Left colon (tissue), 2 donors: ENCODE results near the gene NBEAL2. TPM values are rescaled to one million over a fixed set of nuclear protein-coding genes. Genes with fewer than 3 reads are reported as not detected.
A peak's percentile ranks its signal among the peaks of the same experiment; 100 is the strongest.
"Not testable (repeated sequence)": the region's sequence is repeated elsewhere in the genome, so short reads cannot be mapped to it uniquely, and the experiment has no call there.

Experiments used
- ATAC-seq: fragments of 200-7000 bp; cut with Tn5 transposase; one replicate; pipeline ENCODE4 v1.9.1; 2020; ENCODE audit warnings: mild to moderate bottlenecking, moderate library complexity
- DNase-seq, 2 donors: peaks; one replicate each; pipeline ENCODE4 v3.0.0-alpha.2; 2020
- intact Hi-C, 2 donors: fragments of 100-400 bp; cut with DNase I in 1 of 2; cut with micrococcal nuclease in 1 of 2; formaldehyde crosslinking; loops; one replicate each; pipeline versions ENCODE4 v1.11.2 to v1.14.0; 2022; cut with DNase I, micrococcal nuclease
- total RNA-seq, 2 donors: library from RNA; stranded (reverse); fragmentation: NEBNext Ultra II Directional; extraction: Animal tissue kit (Norgen Biotek cat#: 25700); gene quantifications; one replicate each; pipeline ENCODE4 v1.2.1, GENCODE V29; 2021
- donor health status: DM: no; HTN: no; CAD: no.
- donor health status: DM: yes; HTN: yes; CAD: no.

NBEAL2 gene
- total RNA-seq, 2 donors from 2014 or later, result 51.4 to 98.1 TPM

- intact Hi-C loops, result no loop called here
- ATAC-seq (no peak), DNase-seq (no peak)
These were observed 20.3 kb upstream of the NBEAL2 start for GRCh38 chr3:46959161-46959511.

GRCh38 chr3:46960081-46960701 is 19.3 kb upstream of the NBEAL2 start:
- DNase-seq (no peak), ATAC-seq (peak; percentile 9)
- intact Hi-C loops, result no loop called here

GRCh38 chr3:46960835-46961234 is 18.6 kb upstream of the NBEAL2 start:
- intact Hi-C loops, result no loop called here
- ATAC-seq, result no peak
- DNase-seq, result no peak

- intact Hi-C loops, result no loop called here
- no peak for DNase-seq
- no peak for ATAC-seq
These were observed 17.0 kb upstream of the NBEAL2 start for GRCh38 chr3:46962427-46962826.

- ATAC-seq (no peak), DNase-seq (no peak)
- intact Hi-C loops, result no loop called here
These were observed 16.5 kb upstream of the NBEAL2 start for GRCh38 chr3:46962990-46963389.

- ATAC-seq, intact Hi-C loops, DNase-seq: not testable (repeated sequence)
These were observed 15.4 kb upstream of the NBEAL2 start for GRCh38 chr3:46964038-46964590.

- intact Hi-C loops, result no loop called here
- DNase-seq (no peak), ATAC-seq (no peak)
These were observed 14.3 kb upstream of the NBEAL2 start for GRCh38 chr3:46965151-46965550.

GRCh38 chr3:46966811-46967210 is 12.7 kb upstream of the NBEAL2 start:
- no peak for DNase-seq

GRCh38 chr3:46968783-46969428 is 10.6 kb upstream of the NBEAL2 start:
- DNase-seq (no peak), ATAC-seq (peak; percentile 35)
- intact Hi-C loops, result no loop called here

More at GRCh38 chr3:46966811-46967210, 12.7 kb upstream of the NBEAL2 start:
- intact Hi-C loops, result no loop called here
- no peak for ATAC-seq

GRCh38 chr3:46970391-46971091 is 8.9 kb upstream of the NBEAL2 start:
- intact Hi-C loops, result no loop called here
- ATAC-seq (peak; percentile 80), DNase-seq (no peak)

GRCh38 chr3:46971151-46971550 is 8.3 kb upstream of the NBEAL2 start:
- peak; percentile 3 for ATAC-seq
- intact Hi-C loops, result no loop called here
- no peak for DNase-seq

GRCh38 chr3:46971742-46972141 is 7.7 kb upstream of the NBEAL2 start:
- no peak for ATAC-seq

GRCh38 chr3:46972396-46972795 is 7.1 kb upstream of the NBEAL2 start:
- no peak for ATAC-seq
- intact Hi-C loops, result no loop called here

More at GRCh38 chr3:46971742-46972141, 7.7 kb upstream of the NBEAL2 start:
- no peak for DNase-seq
- intact Hi-C loops, result no loop called here

GRCh38 chr3:46974421-46975171 is 4.9 kb upstream of the NBEAL2 start:
- ATAC-seq, result no peak
- intact Hi-C loops, result no loop called here
- DNase-seq, result no peak

More at GRCh38 chr3:46972396-46972795, 7.1 kb upstream of the NBEAL2 start:
- DNase-seq, result no peak

GRCh38 chr3:46976326-46977190 is 2.9 kb upstream of the NBEAL2 start, which contains the start of gene CCDC12:
Gene CCDC12, minus strand, starts transcription at chr3:46976745. Its CDS starts 13 bp downstream, at chr3:46976732.
- ATAC-seq, result peak; percentile 71
- peak; percentile 93 to 97 for DNase-seq
- intact Hi-C loops, result no loop called here

- intact Hi-C loops, result no loop called here
- ATAC-seq (no peak), DNase-seq (no peak)
These were observed 1.7 kb upstream of the NBEAL2 start for GRCh38 chr3:46977811-46978195.

GRCh38 chr3:46978381-46978780 is 1.1 kb upstream of the NBEAL2 start:
- no peak for ATAC-seq
- intact Hi-C loops, result no loop called here
- no peak for DNase-seq

GRCh38 chr3:46979958-46980497 is 562 bp downstream of the NBEAL2 start:
- intact Hi-C loops, result no loop called here
- ATAC-seq, result no peak
- DNase-seq, result peak in 1 of 2 donors; percentile 66
